Neural cell (in vitro differentiated cells): ENCODE measurements around the gene TLR9.

ENCODE experiments used
- EP300 ChIP-seq: fragments of 450-650 bp; conservative IDR thresholded peaks from 2 replicates; pipeline ENCODE4 v1.6.1; 2014; ENCODE audit warnings: antibody characterized with exemption, mild to moderate bottlenecking, moderate library complexity; ENCODE audit not compliant: poor library complexity, severe bottlenecking
- EZH2 ChIP-seq: fragments of 200-600, 300-800 bp; shearing (Covaris generic), sonication (generic); IDR thresholded peaks from 2 replicates; pipeline ENCODE4 v1.6.1; 2014; ENCODE audit warnings: antibody characterized with exemption, low read length, borderline replicate concordance, mild to moderate bottlenecking; ENCODE audit not compliant: insufficient read depth, poor library complexity, severe bottlenecking
- TF ChIP-seq, protein P1 (sequence below): fragments of 450-650 bp; IDR thresholded peaks from 2 replicates; pipeline ENCODE4 v1.5.1; 2014; ENCODE audit warnings: antibody characterized with exemption, mild to moderate bottlenecking, moderate library complexity; ENCODE audit not compliant: poor library complexity, severe bottlenecking

DNA sequence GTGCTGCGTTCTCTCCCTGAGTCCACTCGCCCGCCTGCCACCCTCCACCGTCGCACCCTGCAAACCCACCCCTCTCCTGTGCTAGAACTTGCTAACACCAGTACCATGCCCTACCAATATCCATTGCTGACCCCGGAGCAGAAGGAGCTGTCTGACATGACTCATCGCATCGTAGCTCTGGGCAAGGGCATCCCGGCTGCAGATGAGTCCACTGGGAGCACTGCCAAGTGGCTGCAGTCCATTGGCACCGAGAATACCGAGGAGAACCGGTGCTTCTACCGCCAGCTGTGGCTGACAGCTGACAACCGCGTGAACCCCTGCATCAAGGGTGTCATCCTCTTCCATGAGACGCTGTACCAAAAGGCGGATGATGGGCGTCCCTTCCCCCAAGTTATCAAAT lies 32.4 kb downstream of the TLR9 start:
- TF ChIP-seq, protein P1, sequence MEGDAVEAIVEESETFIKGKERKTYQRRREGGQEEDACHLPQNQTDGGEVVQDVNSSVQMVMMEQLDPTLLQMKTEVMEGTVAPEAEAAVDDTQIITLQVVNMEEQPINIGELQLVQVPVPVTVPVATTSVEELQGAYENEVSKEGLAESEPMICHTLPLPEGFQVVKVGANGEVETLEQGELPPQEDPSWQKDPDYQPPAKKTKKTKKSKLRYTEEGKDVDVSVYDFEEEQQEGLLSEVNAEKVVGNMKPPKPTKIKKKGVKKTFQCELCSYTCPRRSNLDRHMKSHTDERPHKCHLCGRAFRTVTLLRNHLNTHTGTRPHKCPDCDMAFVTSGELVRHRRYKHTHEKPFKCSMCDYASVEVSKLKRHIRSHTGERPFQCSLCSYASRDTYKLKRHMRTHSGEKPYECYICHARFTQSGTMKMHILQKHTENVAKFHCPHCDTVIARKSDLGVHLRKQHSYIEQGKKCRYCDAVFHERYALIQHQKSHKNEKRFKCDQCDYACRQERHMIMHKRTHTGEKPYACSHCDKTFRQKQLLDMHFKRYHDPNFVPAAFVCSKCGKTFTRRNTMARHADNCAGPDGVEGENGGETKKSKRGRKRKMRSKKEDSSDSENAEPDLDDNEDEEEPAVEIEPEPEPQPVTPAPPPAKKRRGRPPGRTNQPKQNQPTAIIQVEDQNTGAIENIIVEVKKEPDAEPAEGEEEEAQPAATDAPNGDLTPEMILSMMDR, result no peak
- TF ChIP-seq EZH2 (no peak), EP300 (no peak)
